H9 (cell line): ENCODE data around the gene MICAL2. TPM values are rescaled to one million over a fixed set of nuclear protein-coding genes. Genes with fewer than 3 reads are reported as not detected.

Experiments
- DNase-seq: peaks from one replicate; pipeline ENCODE4 v3.0.0-alpha.2; 2017
- H2AFZ ChIP-seq: one replicate; pipeline ENCODE4 v1.6.1; 2013; ENCODE audit warnings: mild to moderate bottlenecking, low read length, control low read depth, moderate library complexity
- H2AK5ac ChIP-seq: 2 replicates; pipeline ENCODE4 v1.6.1; 2013; ENCODE audit warnings: low read length, control low read depth, mixed read lengths; ENCODE audit not compliant: insufficient read length
- H2BK120ac ChIP-seq: one replicate; pipeline ENCODE4 v1.6.1; 2013; ENCODE audit warnings: low read depth, mild to moderate bottlenecking, low read length, control low read depth, inconsistent platforms; ENCODE audit not compliant: poor library complexity, severe bottlenecking
- H2BK12ac ChIP-seq: 2 replicates; pipeline ENCODE4 v1.6.1; 2013; ENCODE audit warnings: low read length, control low read depth, mixed read lengths, low read depth; ENCODE audit not compliant: insufficient read length
- H2BK15ac ChIP-seq: 2 replicates; pipeline ENCODE4 v1.6.1; 2013; ENCODE audit warnings: low read depth, low read length, control low read depth
- H2BK20ac ChIP-seq: one replicate; pipeline ENCODE4 v1.6.1; 2013; ENCODE audit warnings: low read depth, mild to moderate bottlenecking, low read length, control low read depth, inconsistent platforms; ENCODE audit not compliant: poor library complexity, severe bottlenecking
- H2BK5ac ChIP-seq: 2 replicates; pipeline ENCODE4 v1.6.1; 2013; ENCODE audit warnings: low read length, control low read depth, mixed read lengths; ENCODE audit not compliant: insufficient read length
- H3K14ac ChIP-seq: 2 replicates; pipeline ENCODE4 v1.6.1; 2013; ENCODE audit warnings: low read length, control low read depth; ENCODE audit not compliant: insufficient read depth
- H3K18ac ChIP-seq: 2 replicates; pipeline ENCODE4 v1.6.1; 2013; ENCODE audit warnings: low read depth, mild to moderate bottlenecking, mixed read lengths, low read length, control low read depth; ENCODE audit not compliant: insufficient read length
- H3K23ac ChIP-seq: 2 replicates; pipeline ENCODE4 v1.6.1; 2013; ENCODE audit warnings: low read length, control low read depth, mixed read lengths, low read depth; ENCODE audit not compliant: insufficient read length
- H3K23me2 ChIP-seq: 2 replicates; pipeline ENCODE4 v1.6.1; 2013; ENCODE audit warnings: low read depth, mild to moderate bottlenecking, mixed read lengths, low read length, control low read depth; ENCODE audit not compliant: insufficient read length, poor library complexity, severe bottlenecking
- H3K27ac ChIP-seq: 2 replicates; pipeline ENCODE4 v1.5.1; 2013; ENCODE audit warnings: low read length, control low read depth, mixed read lengths, low read depth; ENCODE audit not compliant: insufficient read length
- H3K27me3 ChIP-seq: 2 replicates; pipeline ENCODE4 v1.6.1; 2013; ENCODE audit warnings: low read length, control low read depth, inconsistent platforms; ENCODE audit not compliant: insufficient read depth
- H3K4ac ChIP-seq: 2 replicates; pipeline ENCODE4 v1.6.1; 2013; ENCODE audit warnings: low read depth, mild to moderate bottlenecking, control low read depth, inconsistent platforms, low read length, moderate library complexity
- H3K4me1 ChIP-seq: 2 replicates; pipeline ENCODE4 v1.6.1; 2013; ENCODE audit warnings: low read length, control low read depth, inconsistent platforms; ENCODE audit not compliant: insufficient read depth
- H3K4me2 ChIP-seq: 2 replicates; pipeline ENCODE4 v1.6.1; 2013; ENCODE audit warnings: low read length, control low read depth, mixed read lengths; ENCODE audit not compliant: insufficient read length, insufficient read depth
- H3K56ac ChIP-seq: 2 replicates; pipeline ENCODE4 v1.6.1; 2013; ENCODE audit warnings: low read depth, mild to moderate bottlenecking, mixed read lengths, low read length, control low read depth; ENCODE audit not compliant: insufficient read length
- H3K79me1 ChIP-seq: 2 replicates; pipeline ENCODE4 v1.6.1; 2013; ENCODE audit warnings: low read depth, mild to moderate bottlenecking, moderate library complexity, low read length, control low read depth, inconsistent platforms; ENCODE audit not compliant: insufficient read depth, poor library complexity, severe bottlenecking
- H3K79me2 ChIP-seq: 2 replicates; pipeline ENCODE4 v1.6.1; 2013; ENCODE audit warnings: low read length, control low read depth, inconsistent platforms; ENCODE audit not compliant: insufficient read depth
- H3K9ac ChIP-seq: 2 replicates; pipeline ENCODE4 v1.6.1; 2013; ENCODE audit warnings: low read length, control low read depth, mixed read lengths; ENCODE audit not compliant: insufficient read length; ENCODE audit errors: extremely low read depth
- H3K9me3 ChIP-seq: one replicate; pipeline ENCODE4 v1.6.1; 2013; ENCODE audit warnings: low read depth, low read length, inconsistent platforms; ENCODE audit not compliant: control insufficient read depth
- H3T11ph ChIP-seq: one replicate; pipeline ENCODE4 v1.6.1; 2013; ENCODE audit warnings: mild to moderate bottlenecking, low read length, control low read depth, inconsistent platforms
- H4K20me1 ChIP-seq: one replicate; pipeline ENCODE4 v1.6.1; 2013; ENCODE audit not compliant: control insufficient read depth, insufficient read length, insufficient read depth
- H4K5ac ChIP-seq: 2 replicates; pipeline ENCODE4 v1.6.1; 2013; ENCODE audit warnings: low read depth, mild to moderate bottlenecking, mixed read lengths, low read length, control low read depth; ENCODE audit not compliant: insufficient read length
- H4K8ac ChIP-seq: replicated peaks from 2 replicates; pipeline ENCODE4 v1.6.1; 2013; ENCODE audit warnings: low read length, control low read depth, mixed read lengths, low read depth; ENCODE audit not compliant: insufficient read length
- H4K91ac ChIP-seq: 2 replicates; pipeline ENCODE4 v1.6.1; 2013; ENCODE audit warnings: low read depth, mild to moderate bottlenecking, moderate library complexity, mixed read lengths, low read length, control low read depth; ENCODE audit not compliant: insufficient read length
- H3K27ac Mint-ChIP-seq, 3 experiments: 2 replicates in 2 of 3; 3 replicates in 1 of 3; pipeline ENCODE4 v1.8.0; 2020 to 2021; ENCODE audit warnings: mixed read lengths in 3 of 3, mild to moderate bottlenecking in 1 of 3, moderate library complexity in 1 of 3
- H3K27me3 Mint-ChIP-seq: 2 replicates; pipeline ENCODE4 v1.8.0; 2021; ENCODE audit warnings: low read depth, mild to moderate bottlenecking, moderate library complexity, mixed read lengths
- H3K36me3 Mint-ChIP-seq, 3 experiments: 2 replicates in 2 of 3; 3 replicates in 1 of 3; pipeline ENCODE4 v1.8.0; 2020 to 2021; ENCODE audit warnings: low read depth in 3 of 3, mixed read lengths in 3 of 3; ENCODE audit not compliant: insufficient read depth in 1 of 3
- H3K4me1 Mint-ChIP-seq, 2 experiments: 2 replicates each; pipeline ENCODE4 v1.8.0; 2020; ENCODE audit warnings: mixed read lengths in 2 of 2
- H3K4me3 Mint-ChIP-seq, 2 experiments: 2 replicates in 1 of 2; 3 replicates in 1 of 2; pipeline ENCODE4 v1.8.0; 2020 to 2021; ENCODE audit warnings: mild to moderate bottlenecking in 2 of 2, mixed read lengths in 2 of 2, moderate library complexity in 1 of 2
- H3K9me3 Mint-ChIP-seq, 2 experiments: 2 replicates in 1 of 2; 3 replicates in 1 of 2; pipeline ENCODE4 v1.8.0; 2020; ENCODE audit warnings: mild to moderate bottlenecking in 2 of 2, mixed read lengths in 2 of 2, moderate library complexity in 1 of 2
- CTCF ChIP-seq: fragments of 200-600 bp; sonication (generic); conservative IDR thresholded peaks from 3 replicates; pipeline ENCODE4 v1.8.0; 2021; ENCODE audit warnings: antibody characterized with exemption, mild to moderate bottlenecking
- WGBS: extraction: QIAGEN DNeasy Blood & Tissue Kit; methylation state at CpG from one replicate; pipeline ENCODE4 v1.1.7; 2013; ENCODE audit warnings: missing lambda C conversion rate, low lambda C conversion rate, mixed read lengths; ENCODE audit not compliant: insufficient read length; ENCODE audit errors: extremely low coverage; 5-methylcytosine and 5-hydroxymethylcytosine counted together
- total RNA-seq: library from RNA; stranded (reverse); gene quantifications from 2 replicates; pipeline ENCODE4 v1.2.1, GENCODE V29; 2021

MICAL2 gene
- total RNA-seq, 1 experiment from 2014 or later: 4.7 TPM

- Histone ChIP-seq H3K9ac (no peak overlapping the region), H3K79me2 (no peaks in the 10 kb centered on the region), H3K4ac (no peak overlapping the region), H3T11ph (no peak overlapping the region), H3K18ac (no peak overlapping the region), H3K14ac (no peak overlapping the region), H3K4me1 (no peaks in the 10 kb centered on the region), H4K8ac (no peak overlapping the region), H4K91ac (no peak overlapping the region), H3K4me2 (no peak overlapping the region), H2AFZ (no peak overlapping the region), H4K5ac (no peak overlapping the region), H4K20me1 (no peaks in the 10 kb centered on the region), H2BK15ac (no peak overlapping the region), H3K27ac (no peak overlapping the region), H3K79me1 (no peaks in the 10 kb centered on the region), H3K56ac (no peak overlapping the region), H2BK20ac (no peak overlapping the region), H2BK5ac (no peak overlapping the region), H3K9me3 (no peaks in the 10 kb centered on the region), H3K23ac (no peak overlapping the region), H2BK12ac (no peak overlapping the region), H3K23me2 (no peaks in the 10 kb centered on the region), H2BK120ac (no peak overlapping the region), H3K27me3 (no peaks in the 10 kb centered on the region), H2AK5ac (no peak overlapping the region)
- no peak for TF ChIP-seq CTCF
- H3K4me1 Mint-ChIP-seq: peaks cover 5 to 10% of the 10 kb centered on the region in 2 experiments; a peak in 3 of 4 replicates
- DNase-seq: no peak
- no peak overlapping the region for H3K27ac Mint-ChIP-seq
- WGBS: no CpG with 5 or more reads among the region's 5 CpGs
- H3K27me3 Mint-ChIP-seq: no peaks in the 10 kb centered on the region
- no peak overlapping the region for H3K4me3 Mint-ChIP-seq
- no peaks in the 10 kb centered on the region for H3K9me3 Mint-ChIP-seq
- H3K36me3 Mint-ChIP-seq: no peaks in the 10 kb centered on the region
These were observed 151.2 kb downstream of the MICAL2 start for GRCh38 chr11:12261551-12261950.
